Smooth muscle cell (in vitro differentiated cells): ENCODE results near the gene ST13. TPM values are rescaled to one million over a fixed set of nuclear protein-coding genes. Genes with fewer than 3 reads are reported as not detected.

Experiments
- DNase-seq: peaks from one replicate; lab custom pipeline; 2025; ENCODE audit not compliant: unreplicated experiment; lab: John Stamatoyannopoulos, UW
- H2AFZ ChIP-seq: fragments of 200-600 bp; sonication (generic); 2 replicates; pipeline ENCODE4 v1.6.0; 2016; ENCODE audit warnings: antibody characterized with exemption, low read depth, mild to moderate bottlenecking
- H3F3A ChIP-seq: fragments of 200-600 bp; sonication (generic); 2 replicates; pipeline ENCODE4 v1.6.0; 2017; ENCODE audit warnings: antibody characterized with exemption, low read depth
- H3K27ac ChIP-seq: fragments of 200-600 bp; sonication (generic); 2 replicates; pipeline ENCODE4 v1.5.1; 2016; ENCODE audit warnings: low read depth, mild to moderate bottlenecking
- H3K27me3 ChIP-seq: fragments of 200-600 bp; sonication (generic); 2 replicates; pipeline ENCODE4 v1.6.1; 2016; ENCODE audit warnings: low read depth, mild to moderate bottlenecking
- H3K36me3 ChIP-seq: fragments of 200-600 bp; sonication (generic); 2 replicates; pipeline ENCODE4 v1.5.1; 2016; ENCODE audit warnings: low read depth
- H3K4me1 ChIP-seq: fragments of 200-600 bp; sonication (generic); 2 replicates; pipeline ENCODE4 v1.5.1; 2016; ENCODE audit warnings: low read depth
- H3K4me2 ChIP-seq: fragments of 200-600 bp; sonication (generic); 2 replicates; pipeline ENCODE4 v1.6.0; 2016; ENCODE audit warnings: mild to moderate bottlenecking
- H3K4me3 ChIP-seq: fragments of 200-600 bp; sonication (generic); 2 replicates; pipeline ENCODE4 v1.5.1; 2016; ENCODE audit warnings: mild to moderate bottlenecking
- H3K79me2 ChIP-seq: fragments of 200-600 bp; sonication (generic); 2 replicates; pipeline ENCODE4 v1.6.0; 2016; ENCODE audit warnings: low read depth, mild to moderate bottlenecking
- H3K9ac ChIP-seq: fragments of 200-600 bp; sonication (generic); 2 replicates; pipeline ENCODE4 v1.6.0; 2016; ENCODE audit warnings: low read depth
- H3K9me3 ChIP-seq: fragments of 200-600 bp; sonication (generic); replicated peaks from 2 replicates; pipeline ENCODE4 v1.5.1; 2016; ENCODE audit warnings: low read depth
- H4K20me1 ChIP-seq: fragments of 200-600 bp; sonication (generic); 2 replicates; pipeline ENCODE4 v1.6.0; 2016; ENCODE audit warnings: low read depth
- CTCF ChIP-seq: fragments of 200-600 bp; sonication (generic); IDR thresholded peaks from 2 replicates; pipeline ENCODE4 v1.5.1; 2017; ENCODE audit warnings: borderline replicate concordance, mild to moderate bottlenecking, antibody characterized with exemption; ENCODE audit not compliant: insufficient read depth, poor library complexity, severe bottlenecking
- WGBS: methylation state at CpG from one replicate; pipeline ENCODE4 v1.1.7; 2016; ENCODE audit warnings: low lambda C conversion rate; 5-methylcytosine and 5-hydroxymethylcytosine counted together
- polyA plus RNA-seq: library from polyadenylated mRNA; unstranded; fragments of >200 nt; fragmentation: Nextera tagmentation; extraction: Ambion mirVana; gene quantifications from 2 replicates; pipeline ENCODE4 v1.2.1, GENCODE V29; 2016
- total RNA-seq: library from RNA; depleted of rRNA; stranded (reverse); fragments of >200 nt; gene quantifications from 2 replicates; pipeline ENCODE4 v1.2.3, GENCODE V29; 2014

Gene ST13
- total and polyA plus RNA-seq, 2 experiments from 2014 or later = 118 to 129 TPM

- no peak overlapping the region for H3K4me2 ChIP-seq
- no peaks in the 10 kb centered on the region for H3K36me3 ChIP-seq
- no peak for TF ChIP-seq CTCF
- H3K4me1 ChIP-seq = no peaks in the 10 kb centered on the region
- no peak overlapping the region for H3K4me3 ChIP-seq
- WGBS = 99% methylated on average over 4 of the region's 4 CpGs
- H3K9ac ChIP-seq = no peak overlapping the region
- H3K79me2 ChIP-seq = no peaks in the 10 kb centered on the region
- H4K20me1 ChIP-seq = no peaks in the 10 kb centered on the region
- H3F3A ChIP-seq = no peaks in the 10 kb centered on the region
- no peaks in the 10 kb centered on the region for H3K9me3 ChIP-seq
- no peak overlapping the region for H2AFZ ChIP-seq
- no peak for DNase-seq
- H3K27me3 ChIP-seq = no peaks in the 10 kb centered on the region
- no peak overlapping the region for H3K27ac ChIP-seq
Observed at GRCh38 chr22:40894417-40894816, 38.0 kb upstream of the ST13 start.

GRCh38 chr22:40890881-40891280 is 34.4 kb upstream of the ST13 start:
- WGBS = 57% methylated on average over 3 of the region's 3 CpGs
- no peaks in the 10 kb centered on the region for H4K20me1 ChIP-seq
- H3K4me1 ChIP-seq = no peaks in the 10 kb centered on the region
- H3K79me2 ChIP-seq = no peaks in the 10 kb centered on the region
- H2AFZ ChIP-seq = no peak overlapping the region
- no peak overlapping the region for H3K27ac ChIP-seq
- H3K4me2 ChIP-seq = no peak overlapping the region
- H3K36me3 ChIP-seq = peaks cover 7% of the 10 kb centered on the region
- H3K4me3 ChIP-seq = no peak overlapping the region
- TF ChIP-seq CTCF = no peak
- H3K9ac ChIP-seq = no peak overlapping the region
- H3F3A ChIP-seq = no peaks in the 10 kb centered on the region
- DNase-seq = no peak
- H3K27me3 ChIP-seq = no peaks in the 10 kb centered on the region
- no peaks in the 10 kb centered on the region for H3K9me3 ChIP-seq

- Histone ChIP-seq H3K79me2 (no peaks in the 10 kb centered on the region), H3K4me2 (no peak overlapping the region), H3K4me1 (no peaks in the 10 kb centered on the region), H3F3A (no peaks in the 10 kb centered on the region), H3K9me3 (no peaks in the 10 kb centered on the region), H3K4me3 (no peak overlapping the region), H3K36me3 (peaks cover 10% of the 10 kb centered on the region), H3K27ac (no peak overlapping the region), H3K9ac (no peak overlapping the region), H3K27me3 (no peaks in the 10 kb centered on the region), H2AFZ (no peak overlapping the region), H4K20me1 (no peaks in the 10 kb centered on the region)
- TF ChIP-seq CTCF = no peak
- DNase-seq = no peak
Observed at GRCh38 chr22:40889116-40889515, 32.7 kb upstream of the ST13 start.

- Histone ChIP-seq H3K4me2 (no peak overlapping the region), H3K9ac (no peak overlapping the region), H3K27me3 (no peaks in the 10 kb centered on the region), H3K9me3 (no peaks in the 10 kb centered on the region), H3K4me1 (no peaks in the 10 kb centered on the region), H3K4me3 (no peak overlapping the region), H3K27ac (no peak overlapping the region), H3K79me2 (no peaks in the 10 kb centered on the region), H3K36me3 (peaks cover 15% of the 10 kb centered on the region), H2AFZ (no peak overlapping the region), H4K20me1 (no peaks in the 10 kb centered on the region), H3F3A (no peaks in the 10 kb centered on the region)
- WGBS = 94% methylated on average over 2 of the region's 2 CpGs
- no peak for TF ChIP-seq CTCF
- no peak for DNase-seq
Observed at GRCh38 chr22:40878922-40879321, 22.5 kb upstream of the ST13 start.
